CD4-positive, alpha-beta T cell (primary cell): ENCODE results near the gene HTR1D. TPM values are rescaled to one million over a fixed set of nuclear protein-coding genes. Genes with fewer than 3 reads are reported as not detected.

Source experiments
- ATAC-seq: fragments of 200-7000 bp; cut with Tn5 transposase; one replicate; pipeline ENCODE4 v1.10.0; 2022; ENCODE audit warnings: mild to moderate bottlenecking; ENCODE audit not compliant: poor library complexity
- CTCF ChIA-PET: fragments of 350-600 bp; sonication (Branson Sonifier 250); formaldehyde crosslinking; loops from one replicate; lab custom pipeline; 2021; ENCODE audit warnings: antibody characterized with exemption, inconsistent platforms; lab: Charles Lee
- POLR2A ChIA-PET: fragments of 350-600 bp; sonication (Branson Sonifier 250); formaldehyde crosslinking; loops from one replicate; lab custom pipeline; 2021; ENCODE audit warnings: antibody characterized with exemption, inconsistent platforms; lab: Charles Lee
- DNase-seq, 14 experiments: peaks; one replicate each; pipeline ENCODE4 v3.0.0-alpha.2; 2013 to 2020; ENCODE audit warnings: mixed read lengths in 2 of 14
- H3K27ac ChIP-seq, 2 donors: one replicate each; pipeline versions ENCODE4 v1.5.1 to v1.7.0; 2013; ENCODE audit warnings: low read length in 2 of 2, low read depth in 1 of 2, mild to moderate bottlenecking in 1 of 2
- H3K27me3 ChIP-seq, 2 experiments: 1 replicate in 1 of 2; 2 replicates in 1 of 2; pipeline versions ENCODE4 v1.6.1 to v1.7.0; 2013; ENCODE audit warnings: low read length in 2 of 2, control low read depth in 1 of 2, mild to moderate bottlenecking in 1 of 2, moderate library complexity in 1 of 2; ENCODE audit not compliant: insufficient read depth in 2 of 2, control insufficient read depth in 1 of 2
- H3K36me3 ChIP-seq: one replicate; pipeline ENCODE4 v1.6.1; 2013; ENCODE audit warnings: low read length, control low read depth; ENCODE audit not compliant: insufficient read depth
- H3K4me1 ChIP-seq: one replicate; pipeline ENCODE4 v1.6.1; 2013; ENCODE audit warnings: low read length, control low read depth; ENCODE audit not compliant: insufficient read depth
- H3K4me3 ChIP-seq: one replicate; pipeline ENCODE4 v1.5.1; 2013; ENCODE audit warnings: mild to moderate bottlenecking, low read length, moderate library complexity
- H3K9me3 ChIP-seq, 2 experiments: 1 replicate in 1 of 2; 2 replicates in 1 of 2; pipeline versions ENCODE4 v1.6.1 to v1.7.0; 2013; ENCODE audit warnings: low read length in 2 of 2, mild to moderate bottlenecking in 2 of 2, control low read depth in 1 of 2, moderate library complexity in 1 of 2; ENCODE audit not compliant: control insufficient read depth in 1 of 2, insufficient read depth in 1 of 2
- H3K27ac Mint-ChIP-seq: one replicate; pipeline ENCODE4 v1.8.0; 2020; ENCODE audit warnings: mixed read lengths
- H3K27me3 Mint-ChIP-seq: one replicate; pipeline ENCODE4 v1.8.0; 2021; ENCODE audit warnings: mixed read lengths
- H3K36me3 Mint-ChIP-seq: one replicate; pipeline ENCODE4 v1.8.0; 2021; ENCODE audit warnings: low read depth, mixed read lengths
- H3K4me1 Mint-ChIP-seq: one replicate; pipeline ENCODE4 v1.8.0; 2021; ENCODE audit warnings: low read depth, mixed read lengths
- H3K4me3 Mint-ChIP-seq: one replicate; pipeline ENCODE4 v1.8.0; 2020; ENCODE audit warnings: mild to moderate bottlenecking, mixed read lengths
- H3K9me3 Mint-ChIP-seq: one replicate; pipeline ENCODE4 v1.8.0; 2020; ENCODE audit warnings: mixed read lengths
- intact Hi-C, 2 experiments: fragments of 100-400 bp; cut with DNase I in 1 of 2; cut with micrococcal nuclease in 1 of 2; formaldehyde crosslinking; loops; one replicate each; pipeline versions ENCODE4 v1.15.1 to v1.9.0; 2023 to 2025; cut with DNase I, micrococcal nuclease
- total RNA-seq, 174 experiments: library from RNA in 2 of 174; stranded (reverse) in 2 of 174; gene quantifications; one replicate each; pipeline ENCODE4 v1.2.3 and lab custom pipeline; 2021 to 2026
- TF ChIP-seq, protein P1 (sequence below): fragments of 200-600 bp; IDR thresholded peaks from one replicate; pipeline ENCODE4 v1.8.0; 2022; ENCODE audit warnings: antibody characterized with exemption, mild to moderate bottlenecking

HTR1D gene
- total RNA-seq, 2 experiments from 2014 or later = not detected

DNA sequence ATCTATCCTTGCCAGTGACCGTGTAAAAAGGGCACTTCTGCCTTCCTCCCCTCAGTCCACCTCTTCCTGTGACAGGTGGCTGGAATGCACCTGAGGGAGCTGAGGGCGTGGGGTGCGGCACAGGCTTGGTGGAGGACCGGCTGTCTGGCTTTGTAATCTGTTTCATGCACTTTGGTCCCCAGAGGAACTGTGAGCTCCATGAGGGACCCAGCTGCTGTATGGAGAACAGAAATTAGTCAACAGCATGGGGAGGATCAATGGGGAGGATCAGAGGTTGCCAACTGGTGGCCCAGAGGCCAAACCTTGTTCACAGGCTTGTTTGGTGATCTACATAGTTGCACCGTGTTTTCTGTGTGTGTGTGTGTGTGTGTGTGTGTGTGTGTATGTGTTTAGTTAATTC, 29.7 kb downstream of the HTR1D start:
- Histone ChIP-seq H3K9me3 (no peaks in the 10 kb centered on the region), H3K27ac (no peak overlapping the region), H3K36me3 (no peaks in the 10 kb centered on the region), H3K4me1 (peaks cover 11% of the 10 kb centered on the region), H3K4me3 (no peak overlapping the region), H3K27me3 (no peaks in the 10 kb centered on the region)
- H3K4me3 Mint-ChIP-seq = no peak overlapping the region
- ATAC-seq (no peak), DNase-seq (no peak)
- no peaks in the 10 kb centered on the region for H3K9me3 Mint-ChIP-seq
- H3K27me3 Mint-ChIP-seq = peaks cover 15% of the 10 kb centered on the region
- H3K36me3 Mint-ChIP-seq = no peaks in the 10 kb centered on the region
- H3K4me1 Mint-ChIP-seq = peaks cover 10% of the 10 kb centered on the region
- CTCF ChIA-PET = interaction anchor here (0.6 to 7.1 kb wide), 2 partner anchors 88 to 192 kb away, joined by 3 to 160 read pairs; no protein-coding TSS in a partner anchor
- TF ChIP-seq, protein P1, sequence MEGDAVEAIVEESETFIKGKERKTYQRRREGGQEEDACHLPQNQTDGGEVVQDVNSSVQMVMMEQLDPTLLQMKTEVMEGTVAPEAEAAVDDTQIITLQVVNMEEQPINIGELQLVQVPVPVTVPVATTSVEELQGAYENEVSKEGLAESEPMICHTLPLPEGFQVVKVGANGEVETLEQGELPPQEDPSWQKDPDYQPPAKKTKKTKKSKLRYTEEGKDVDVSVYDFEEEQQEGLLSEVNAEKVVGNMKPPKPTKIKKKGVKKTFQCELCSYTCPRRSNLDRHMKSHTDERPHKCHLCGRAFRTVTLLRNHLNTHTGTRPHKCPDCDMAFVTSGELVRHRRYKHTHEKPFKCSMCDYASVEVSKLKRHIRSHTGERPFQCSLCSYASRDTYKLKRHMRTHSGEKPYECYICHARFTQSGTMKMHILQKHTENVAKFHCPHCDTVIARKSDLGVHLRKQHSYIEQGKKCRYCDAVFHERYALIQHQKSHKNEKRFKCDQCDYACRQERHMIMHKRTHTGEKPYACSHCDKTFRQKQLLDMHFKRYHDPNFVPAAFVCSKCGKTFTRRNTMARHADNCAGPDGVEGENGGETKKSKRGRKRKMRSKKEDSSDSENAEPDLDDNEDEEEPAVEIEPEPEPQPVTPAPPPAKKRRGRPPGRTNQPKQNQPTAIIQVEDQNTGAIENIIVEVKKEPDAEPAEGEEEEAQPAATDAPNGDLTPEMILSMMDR = no peak
- intact Hi-C loops = loop anchor here (10.0 kb wide), 2 partner anchors 213 to 483 kb away; partner anchors contain the start of gene LACTBL1 (in 1 of the 2)
- POLR2A ChIA-PET = no interaction called here
- no peak overlapping the region for H3K27ac Mint-ChIP-seq

DNA sequence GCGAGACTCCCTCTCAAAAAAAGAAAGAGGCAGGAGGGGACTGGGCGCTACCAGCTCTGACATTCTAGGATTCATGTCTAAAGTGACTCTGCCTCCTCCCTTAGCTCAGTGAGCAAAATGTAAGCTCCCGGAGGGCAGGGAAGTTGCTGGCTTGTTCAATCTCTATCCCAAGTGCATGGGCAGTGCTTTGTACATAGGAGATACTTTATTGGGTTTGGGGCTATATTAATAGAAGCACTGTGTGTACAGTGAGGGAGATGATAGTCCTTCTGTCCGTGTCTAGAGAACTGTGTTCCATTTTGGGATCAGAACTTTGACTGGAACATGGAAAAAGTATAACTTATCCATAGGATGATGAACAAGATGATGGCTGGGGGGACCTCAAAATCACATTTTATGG, 31.9 kb downstream of the HTR1D start:
- no peaks in the 10 kb centered on the region for H3K9me3 Mint-ChIP-seq
- Histone ChIP-seq H3K27ac (no peak overlapping the region), H3K4me3 (no peak overlapping the region), H3K9me3 (no peaks in the 10 kb centered on the region), H3K27me3 (no peaks in the 10 kb centered on the region), H3K36me3 (no peaks in the 10 kb centered on the region), H3K4me1 (peaks cover 11% of the 10 kb centered on the region)
- ATAC-seq (no peak), DNase-seq (no peak)
- no peak overlapping the region for H3K27ac Mint-ChIP-seq
- POLR2A ChIA-PET = interaction anchor here (0.9 to 4.8 kb wide), 6 partner anchors 66 to 105 kb away, joined by 3 to 38 read pairs (median 6); no protein-coding TSS in a partner anchor
- H3K4me3 Mint-ChIP-seq = no peak overlapping the region
- no peaks in the 10 kb centered on the region for H3K36me3 Mint-ChIP-seq
- H3K27me3 Mint-ChIP-seq = peaks cover 5% of the 10 kb centered on the region
- H3K4me1 Mint-ChIP-seq = peaks cover 10% of the 10 kb centered on the region
- CTCF ChIA-PET = interaction anchor here (0.6 to 7.1 kb wide), 25 partner anchors 7 to 154 kb away, joined by 3 to 160 read pairs (median 5); partner anchors contain the start of gene LUZP1
- TF ChIP-seq, protein P1 = no peak
- intact Hi-C loops = loop anchor here (10.0 kb wide), 2 partner anchors 211 to 481 kb away; partner anchors contain the start of gene LACTBL1 (in 1 of the 2)

DNA sequence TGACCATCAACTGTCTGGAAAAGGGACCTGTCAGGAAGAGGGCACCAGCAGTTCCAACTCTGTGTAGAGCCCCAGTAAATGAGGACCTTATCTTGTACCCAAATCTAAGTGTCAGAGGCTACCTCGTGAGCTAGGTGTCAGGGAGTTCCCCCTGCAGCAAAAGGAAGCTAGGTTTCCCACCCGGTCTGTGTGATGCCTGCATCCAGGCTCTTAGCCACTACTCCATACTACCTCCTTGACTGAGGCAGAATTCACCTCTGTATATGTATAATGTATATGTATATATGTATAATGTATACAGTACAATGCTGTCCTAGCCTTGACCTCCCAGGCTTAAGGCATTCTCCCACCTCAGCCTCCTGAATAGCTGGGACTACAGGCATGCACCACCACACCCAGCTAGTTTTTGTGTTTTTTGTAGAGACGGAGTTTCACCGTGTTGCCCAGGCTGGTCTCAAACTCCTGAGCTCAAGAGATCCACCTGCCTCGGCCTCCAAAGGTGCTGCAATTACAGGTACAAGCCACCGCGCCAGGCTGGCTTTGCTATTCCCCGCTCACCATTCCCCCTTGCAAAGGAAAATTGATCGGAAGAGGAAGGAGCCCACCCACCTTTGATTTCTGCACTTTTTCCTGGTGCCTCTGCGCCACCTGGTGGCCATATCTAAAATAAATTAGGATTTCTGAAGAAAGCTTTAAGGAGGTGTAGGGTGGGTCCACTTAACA, 32.9 kb downstream of the HTR1D start:
- peaks cover 5% of the 10 kb centered on the region for H3K27me3 Mint-ChIP-seq
- Histone ChIP-seq H3K36me3 (no peaks in the 10 kb centered on the region), H3K27ac (no peak overlapping the region), H3K4me3 (peak overlapping the region; percentile 26), H3K27me3 (no peaks in the 10 kb centered on the region), H3K9me3 (no peaks in the 10 kb centered on the region), H3K4me1 (peaks cover 11% of the 10 kb centered on the region)
- intact Hi-C loops = loop anchor here (1.0 to 10.0 kb wide), 3 partner anchors 86 to 480 kb away; partner anchors contain the start of gene LACTBL1 (in 1 of the 2)
- no peak overlapping the region for H3K27ac Mint-ChIP-seq
- H3K36me3 Mint-ChIP-seq = no peaks in the 10 kb centered on the region
- ChIA-PET CTCF (interaction anchor here (0.6 to 7.1 kb wide), 29 partner anchors 8 to 153 kb away, joined by 3 to 160 read pairs (median 5); partner anchors contain the start of gene LUZP1), POLR2A (interaction anchor here (0.6 to 4.8 kb wide), 9 partner anchors 15 to 735 kb away, joined by 3 to 38 read pairs (median 4); no protein-coding TSS in a partner anchor)
- peaks cover 10% of the 10 kb centered on the region for H3K4me1 Mint-ChIP-seq
- no peaks in the 10 kb centered on the region for H3K9me3 Mint-ChIP-seq
- ATAC-seq (peak; percentile 48), DNase-seq (peak in 12 of 14 experiments; percentile 8 to 81 (median 34))
- TF ChIP-seq, protein P1 = peak; percentile 97
- peak overlapping the region; percentile 38 for H3K4me3 Mint-ChIP-seq
